HG03432 (cell line): ENCODE results near the gene PRDM11.

Experiments
- ATAC-seq: cut with Tn5 transposase; IDR thresholded peaks from one replicate; pipeline ENCODE4 v1.9.1; 2021; ENCODE audit warnings: mild to moderate bottlenecking, moderate library complexity; ENCODE audit not compliant: unreplicated experiment

The PRDM11 gene

GRCh38 chr11:45258982-45259530 lies 112.6 kb downstream of the PRDM11 start:
- no peak for ATAC-seq

GRCh38 chr11:45259592-45259991 lies 113.2 kb downstream of the PRDM11 start:
- ATAC-seq = no peak

- no peak for ATAC-seq
These were observed 113.6 kb downstream of the PRDM11 start for GRCh38 chr11:45260071-45260470.

- ATAC-seq = no peak
These were observed 116.5 kb downstream of the PRDM11 start for GRCh38 chr11:45262900-45263299.

- ATAC-seq = no peak
These were observed 117.3 kb downstream of the PRDM11 start for GRCh38 chr11:45263773-45264172.

GRCh38 chr11:45264839-45265515 lies 118.5 kb downstream of the PRDM11 start:
- no peak for ATAC-seq

- ATAC-seq = no peak
These were observed 119.7 kb downstream of the PRDM11 start for GRCh38 chr11:45265969-45266675.

GRCh38 chr11:45266676-45267020 lies 120.2 kb downstream of the PRDM11 start:
- ATAC-seq = no peak

- ATAC-seq = no peak
These were observed 120.6 kb downstream of the PRDM11 start for GRCh38 chr11:45267052-45267451.

- no peak for ATAC-seq
These were observed 121.3 kb downstream of the PRDM11 start for GRCh38 chr11:45267652-45268299.

- no peak for ATAC-seq
These were observed 123.2 kb downstream of the PRDM11 start for GRCh38 chr11:45269678-45270077.

GRCh38 chr11:45270946-45271716 lies 124.7 kb downstream of the PRDM11 start:
- no peak for ATAC-seq

- ATAC-seq = peak; percentile 64
These were observed 126.3 kb downstream of the PRDM11 start for GRCh38 chr11:45272701-45273100.

GRCh38 chr11:45273509-45273908 lies 127.1 kb downstream of the PRDM11 start:
- no peak for ATAC-seq

- no peak for ATAC-seq
These were observed 127.8 kb downstream of the PRDM11 start for GRCh38 chr11:45274206-45274605.

- ATAC-seq = no peak
These were observed 129.4 kb downstream of the PRDM11 start for GRCh38 chr11:45275828-45276227.

GRCh38 chr11:45278714-45279113 lies 132.3 kb downstream of the PRDM11 start:
- ATAC-seq = no peak

GRCh38 chr11:45279645-45280044 lies 133.2 kb downstream of the PRDM11 start:
- ATAC-seq = no peak

GRCh38 chr11:45280449-45280848 lies 134.0 kb downstream of the PRDM11 start:
- peak; percentile 71 for ATAC-seq

- ATAC-seq = no peak
These were observed 135.6 kb downstream of the PRDM11 start for GRCh38 chr11:45282081-45282480.
